Mesothelial cell of epicardium (in vitro differentiated cells): ENCODE results near the gene TSPEAR. TPM values are rescaled to one million over a fixed set of nuclear protein-coding genes. Genes with fewer than 3 reads are reported as not detected.
A peak's percentile ranks its signal among the peaks of the same experiment; 100 is the strongest.

Experiments used
- DNase-seq, 2 experiments: peaks; one replicate each; pipeline ENCODE4 v3.0.0; 2021; ENCODE audit warnings: low spot score in 2 of 2; ENCODE audit not compliant: unreplicated experiment in 2 of 2
- H3K27ac Mint-ChIP-seq: 2 replicates; pipeline ENCODE4 v1.8.0; 2021; ENCODE audit warnings: mixed read lengths
- H3K27me3 Mint-ChIP-seq: 2 replicates; pipeline ENCODE4 v1.8.0; 2021; ENCODE audit warnings: low read depth, mixed read lengths
- H3K36me3 Mint-ChIP-seq: 2 replicates; pipeline ENCODE4 v1.8.0; 2021; ENCODE audit warnings: mixed read lengths
- H3K4me1 Mint-ChIP-seq: 2 replicates; pipeline ENCODE4 v1.8.0; 2021; ENCODE audit warnings: mixed read lengths
- H3K4me3 Mint-ChIP-seq: 2 replicates; pipeline ENCODE4 v1.8.0; 2021; ENCODE audit warnings: mild to moderate bottlenecking, moderate library complexity, mixed read lengths
- H3K9me3 Mint-ChIP-seq: 2 replicates; pipeline ENCODE4 v1.8.0; 2021; ENCODE audit warnings: mixed read lengths
- CTCF ChIP-seq: fragments of 200-600 bp; sonication (generic); IDR thresholded peaks from one replicate; pipeline ENCODE4 v1.5.0; 2021; ENCODE audit warnings: antibody characterized with exemption; ENCODE audit not compliant: unreplicated experiment
- total RNA-seq: library from RNA; stranded (reverse); gene quantifications from 3 replicates; pipeline ENCODE4 v1.2.1, GENCODE V29; 2021

TSPEAR gene
- total RNA-seq, 1 donor from 2014 or later: 0.11 TPM

- Mint-ChIP-seq H3K4me1 (peaks cover 3% of the 10 kb centered on the region), H3K27me3 (peaks cover 8% of the 10 kb centered on the region), H3K36me3 (no peaks in the 10 kb centered on the region), H3K4me3 (no peak overlapping the region), H3K27ac (no peak overlapping the region), H3K9me3 (peaks cover 4% of the 10 kb centered on the region)
- no peak for DNase-seq
- no peak for TF ChIP-seq CTCF
Measured at GRCh38 chr21:44650973-44651675, 60.2 kb downstream of the TSPEAR start.

GRCh38 chr21:44650265-44650972 lies 61.0 kb downstream of the TSPEAR start:
- Mint-ChIP-seq H3K9me3 (no peaks in the 10 kb centered on the region), H3K27me3 (peaks cover 8% of the 10 kb centered on the region), H3K4me3 (no peak overlapping the region), H3K4me1 (peaks cover 3% of the 10 kb centered on the region), H3K27ac (no peak overlapping the region), H3K36me3 (no peaks in the 10 kb centered on the region)
- TF ChIP-seq CTCF: no peak
- DNase-seq: peak in 1 of 2 experiments; percentile 29

- peaks cover 3% of the 10 kb centered on the region for H3K4me1 Mint-ChIP-seq
- peaks cover 8% of the 10 kb centered on the region for H3K27me3 Mint-ChIP-seq
- no peak overlapping the region for H3K4me3 Mint-ChIP-seq
- peak in 1 of 2 experiments; percentile 35 for DNase-seq
- H3K27ac Mint-ChIP-seq: no peak overlapping the region
- H3K36me3 Mint-ChIP-seq: no peaks in the 10 kb centered on the region
- no peak for TF ChIP-seq CTCF
- peaks cover 6% of the 10 kb centered on the region for H3K9me3 Mint-ChIP-seq
Measured at GRCh38 chr21:44649521-44650100, 61.8 kb downstream of the TSPEAR start.

GRCh38 chr21:44648557-44649311 lies 62.6 kb downstream of the TSPEAR start:
- H3K4me1 Mint-ChIP-seq: peaks cover 3% of the 10 kb centered on the region

More at GRCh38 chr21:44648557-44649311, 62.6 kb downstream of the TSPEAR start:
- DNase-seq: peak in 1 of 2 experiments; percentile 33
- Mint-ChIP-seq H3K36me3 (no peaks in the 10 kb centered on the region), H3K4me3 (no peak overlapping the region), H3K27me3 (peaks cover 8% of the 10 kb centered on the region), H3K9me3 (peaks cover 15% of the 10 kb centered on the region), H3K27ac (no peak overlapping the region)
- TF ChIP-seq CTCF: no peak
